Esophagus muscularis mucosa (tissue), 4 donors: ENCODE results near the gene PDE4D. TPM values are rescaled to one million over a fixed set of nuclear protein-coding genes. Genes with fewer than 3 reads are reported as not detected.

ENCODE experiments used
- DNase-seq: peaks from one replicate; pipeline ENCODE4 v3.0.0-alpha.2; 2017; ENCODE audit errors: extremely low spot score
- H3K27ac ChIP-seq, 4 donors: fragments of 200-600 bp; sonication (generic); replicated peaks in 1 of 4; 1 replicate in 3 of 4; 2 replicates in 1 of 4; pipeline ENCODE4 v1.5.1; 2016 to 2019; ENCODE audit warnings: mild to moderate bottlenecking in 1 of 4
- H3K27me3 ChIP-seq, 4 donors: fragments of 200-600 bp; sonication (generic); one replicate each; pipeline versions ENCODE4 v1.5.1 to v1.6.0; 2016 to 2019
- H3K36me3 ChIP-seq, 4 donors: fragments of 200-600 bp; sonication (generic); one replicate each; pipeline ENCODE4 v1.5.1; 2016 to 2019
- H3K4me1 ChIP-seq, 4 donors: fragments of 200-600 bp; sonication (generic); one replicate each; pipeline ENCODE4 v1.5.1; 2016 to 2019
- H3K4me3 ChIP-seq, 4 donors: fragments of 200-600 bp; sonication (generic); 1 replicate in 2 of 4; 2 replicates in 2 of 4; pipeline ENCODE4 v1.5.1; 2016 to 2019; ENCODE audit warnings: mild to moderate bottlenecking in 4 of 4, moderate library complexity in 1 of 4
- H3K9me3 ChIP-seq, 4 donors: fragments of 200-600 bp; sonication (generic); 1 replicate in 3 of 4; 2 replicates in 1 of 4; pipeline ENCODE4 v1.5.1; 2016 to 2019
- EP300 ChIP-seq: sonication (generic); formaldehyde crosslinking; IDR thresholded peaks from one replicate; pipeline ENCODE4 v1.6.1; 2017; ENCODE audit warnings: antibody characterized with exemption
- POLR2A ChIP-seq: fragments of 450-650 bp; IDR thresholded peaks from one replicate; pipeline ENCODE4 v1.6.1; 2017; ENCODE audit warnings: antibody characterized with exemption, moderate library complexity, mild to moderate bottlenecking, low read depth
- POLR2AphosphoS5 ChIP-seq, 2 donors: sonication (generic); formaldehyde crosslinking; IDR thresholded peaks; one replicate each; pipeline ENCODE4 v1.6.1; 2017; ENCODE audit warnings: antibody characterized with exemption in 2 of 2
- WGBS: methylation state at CpG from one replicate; pipeline ENCODE4 v1.1.5; 2018; 5-methylcytosine and 5-hydroxymethylcytosine counted together
- intact Hi-C: fragments of 100-400 bp; cut with DNase I; formaldehyde crosslinking; loops from one replicate; pipeline ENCODE4 v1.15.1; 2023
- total RNA-seq, 4 donors: library from RNA; depleted of rRNA; stranded (reverse); fragments of >200 nt; gene quantifications; one replicate each; pipeline versions ENCODE4 v1.1.0 to v1.2.1, GENCODE V29; 2016
- TF ChIP-seq, protein P1 (sequence below), 3 experiments: fragments of 200-600 bp in 2 of 3; fragments of 450-650 bp in 1 of 3; sonication (generic) in 2 of 3; IDR thresholded peaks; one replicate each; pipeline ENCODE4 v1.5.1; 2017 to 2019; ENCODE audit warnings: antibody characterized with exemption in 3 of 3, mild to moderate bottlenecking in 2 of 3, moderate library complexity in 1 of 3

PDE4D gene
- total RNA-seq, 4 donors from 2014 or later: 39.2 to 87.0 (median 50.2) TPM

DNA sequence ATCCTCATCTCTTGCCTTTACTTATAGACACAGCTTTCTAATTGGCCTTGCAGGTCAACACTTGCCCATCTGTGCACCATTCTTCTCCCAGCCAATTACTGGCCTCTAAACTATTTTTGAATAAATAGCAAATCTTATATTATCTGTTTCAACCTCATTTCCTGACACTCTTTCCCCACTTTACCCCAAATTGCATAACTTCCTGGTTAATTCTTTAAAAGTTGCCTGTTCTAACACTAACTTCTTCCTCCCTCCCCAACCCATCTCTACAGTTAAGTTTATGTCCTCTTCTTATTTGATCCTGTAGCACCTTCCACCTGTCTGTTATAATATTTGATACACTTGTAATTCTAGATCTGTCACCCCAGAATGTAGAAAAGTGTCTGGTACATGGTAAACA is 372.1 kb downstream of the PDE4D start:
- Histone ChIP-seq H3K4me3 (no peak overlapping the region), H3K9me3 (no peaks in the 10 kb centered on the region), H3K27ac (no peak overlapping the region), H3K4me1 (peaks cover 0 to 16% (median 0%) of the 10 kb centered on the region in 4 donors), H3K27me3 (no peaks in the 10 kb centered on the region), H3K36me3 (no peaks in the 10 kb centered on the region)
- DNase-seq: no peak
- intact Hi-C loops: no loop called here
- TF ChIP-seq, protein P1, sequence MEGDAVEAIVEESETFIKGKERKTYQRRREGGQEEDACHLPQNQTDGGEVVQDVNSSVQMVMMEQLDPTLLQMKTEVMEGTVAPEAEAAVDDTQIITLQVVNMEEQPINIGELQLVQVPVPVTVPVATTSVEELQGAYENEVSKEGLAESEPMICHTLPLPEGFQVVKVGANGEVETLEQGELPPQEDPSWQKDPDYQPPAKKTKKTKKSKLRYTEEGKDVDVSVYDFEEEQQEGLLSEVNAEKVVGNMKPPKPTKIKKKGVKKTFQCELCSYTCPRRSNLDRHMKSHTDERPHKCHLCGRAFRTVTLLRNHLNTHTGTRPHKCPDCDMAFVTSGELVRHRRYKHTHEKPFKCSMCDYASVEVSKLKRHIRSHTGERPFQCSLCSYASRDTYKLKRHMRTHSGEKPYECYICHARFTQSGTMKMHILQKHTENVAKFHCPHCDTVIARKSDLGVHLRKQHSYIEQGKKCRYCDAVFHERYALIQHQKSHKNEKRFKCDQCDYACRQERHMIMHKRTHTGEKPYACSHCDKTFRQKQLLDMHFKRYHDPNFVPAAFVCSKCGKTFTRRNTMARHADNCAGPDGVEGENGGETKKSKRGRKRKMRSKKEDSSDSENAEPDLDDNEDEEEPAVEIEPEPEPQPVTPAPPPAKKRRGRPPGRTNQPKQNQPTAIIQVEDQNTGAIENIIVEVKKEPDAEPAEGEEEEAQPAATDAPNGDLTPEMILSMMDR (IDR thresholded peaks at IDR 0.05): no peak
- no peak for TF ChIP-seq POLR2A
- TF ChIP-seq EP300: no peak
- TF ChIP-seq POLR2AphosphoS5 (IDR thresholded peaks at IDR 0.05): no peak

DNA sequence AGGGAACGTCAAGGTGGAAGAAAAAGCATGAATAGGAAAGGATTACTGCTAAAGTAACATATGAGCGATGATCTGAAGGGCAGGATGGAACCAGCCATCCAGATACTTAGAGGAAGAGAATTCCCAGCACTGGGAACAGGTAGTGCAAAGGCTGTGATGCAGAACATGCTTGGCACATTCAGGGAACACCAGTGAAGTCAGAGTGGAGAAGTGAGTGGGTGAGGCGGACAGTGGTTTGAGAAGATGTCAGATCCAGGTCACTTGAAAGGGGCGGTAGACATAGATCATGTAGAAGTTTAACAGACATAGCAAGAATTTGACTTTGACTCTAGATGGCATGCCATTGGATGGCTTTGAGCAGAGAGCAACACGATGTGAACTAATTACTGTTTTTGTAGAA is 374.2 kb downstream of the PDE4D start:
- no peak overlapping the region for H3K27ac ChIP-seq
- no peaks in the 10 kb centered on the region for H3K27me3 ChIP-seq
- no peak overlapping the region for H3K4me3 ChIP-seq
- peaks cover 0 to 16% (median 0%) of the 10 kb centered on the region in 4 donors for H3K4me1 ChIP-seq
- 95% methylated on average over 5 of the region's 5 CpGs for WGBS
- H3K9me3 ChIP-seq: no peaks in the 10 kb centered on the region
- no peaks in the 10 kb centered on the region for H3K36me3 ChIP-seq
- no peak for DNase-seq
- intact Hi-C loops: no loop called here
- TF ChIP-seq POLR2A: no peak
- TF ChIP-seq, protein P1 (IDR thresholded peaks at IDR 0.05): no peak
- TF ChIP-seq EP300: no peak
- TF ChIP-seq POLR2AphosphoS5 (IDR thresholded peaks at IDR 0.05): no peak

DNA sequence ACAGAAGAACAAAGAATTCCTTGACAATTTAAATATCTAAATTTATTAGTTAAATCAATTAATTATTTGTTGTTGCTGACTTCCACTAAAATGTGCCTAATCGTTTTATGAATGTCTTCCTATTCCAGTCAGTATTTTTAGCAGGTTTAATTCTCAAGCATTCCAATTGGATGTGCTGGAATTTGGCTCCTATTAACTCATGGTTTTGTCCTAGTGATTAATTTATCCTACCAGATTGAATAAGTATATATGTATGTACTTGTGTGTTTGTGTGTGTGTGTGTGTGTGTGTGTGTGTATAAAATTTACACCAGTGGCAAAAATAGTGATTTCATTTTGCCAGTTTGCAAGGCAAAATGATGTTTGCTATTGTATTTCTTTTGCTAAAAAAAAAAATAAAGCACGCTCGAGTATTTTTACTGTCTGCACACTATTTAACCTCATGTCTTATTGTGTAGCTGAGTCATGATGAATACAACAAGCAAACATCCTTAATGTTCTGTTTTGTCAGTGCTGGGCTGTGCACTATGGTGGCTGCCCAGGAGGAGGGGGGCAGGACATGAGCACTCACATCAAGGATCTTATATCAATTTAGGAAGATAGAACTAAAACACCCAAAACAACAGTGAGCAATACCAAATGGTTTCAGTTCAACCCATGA is 375.5 kb downstream of the PDE4D start:
- no peaks in the 10 kb centered on the region for H3K9me3 ChIP-seq
- no peaks in the 10 kb centered on the region for H3K27me3 ChIP-seq
- H3K36me3 ChIP-seq: no peaks in the 10 kb centered on the region
- H3K4me3 ChIP-seq: no peak overlapping the region
- H3K4me1 ChIP-seq: peaks cover 0 to 16% (median 0%) of the 10 kb centered on the region in 4 donors
- no peak overlapping the region for H3K27ac ChIP-seq
- no peak for TF ChIP-seq EP300
- TF ChIP-seq, protein P1 (IDR thresholded peaks at IDR 0.05): no peak
- TF ChIP-seq POLR2AphosphoS5 (IDR thresholded peaks at IDR 0.05): no peak
- TF ChIP-seq POLR2A: no peak
- DNase-seq: no peak
- intact Hi-C loops: no loop called here
- 59% methylated on average over 3 of the region's 3 CpGs for WGBS

- H3K27me3 ChIP-seq: no peaks in the 10 kb centered on the region
- DNase-seq: no peak
- peaks cover 0 to 6% (median 0%) of the 10 kb centered on the region in 4 donors for H3K4me1 ChIP-seq
- 96% methylated on average over 3 of the region's 3 CpGs for WGBS
- no peak overlapping the region for H3K4me3 ChIP-seq
- H3K36me3 ChIP-seq: no peaks in the 10 kb centered on the region
- intact Hi-C loops: no loop called here
- TF ChIP-seq EP300: no peak
- TF ChIP-seq POLR2AphosphoS5 (IDR thresholded peaks at IDR 0.05): no peak
- TF ChIP-seq, protein P1 (IDR thresholded peaks at IDR 0.05): no peak
- H3K27ac ChIP-seq: no peak overlapping the region
- H3K9me3 ChIP-seq: no peaks in the 10 kb centered on the region
Observed at GRCh38 chr5:59516161-59516560, 377.4 kb downstream of the PDE4D start.
